Fibroblast of lung (primary cell): ENCODE measurements around the gene PTPN2. TPM values are rescaled to one million over a fixed set of nuclear protein-coding genes. Genes with fewer than 3 reads are reported as not detected.

Source experiments
- DNase-seq, 2 donors: peaks; one replicate each; pipeline versions ENCODE4 v3.0.0 to v3.0.0-alpha.2; 2010; ENCODE audit warnings: low read depth in 2 of 2
- H2AFZ ChIP-seq: 2 replicates; pipeline ENCODE4 v1.5.1; 2012; ENCODE audit warnings: low read length, control low read depth, inconsistent platforms
- H3K27ac ChIP-seq: 2 replicates; pipeline ENCODE4 v1.5.1; 2011; ENCODE audit warnings: low read length, control low read depth; ENCODE audit not compliant: insufficient read depth
- H3K27me3 ChIP-seq: 2 replicates; pipeline ENCODE4 v1.5.1; 2011; ENCODE audit warnings: mild to moderate bottlenecking, low read length; ENCODE audit not compliant: control insufficient read depth, insufficient read depth
- H3K36me3 ChIP-seq: 2 replicates; pipeline ENCODE4 v1.5.1; 2011; ENCODE audit warnings: low read length; ENCODE audit not compliant: control insufficient read depth, insufficient read depth
- H3K4me1 ChIP-seq: 2 replicates; pipeline ENCODE4 v1.5.1; 2011; ENCODE audit warnings: low read length; ENCODE audit not compliant: control insufficient read depth, insufficient read depth; ENCODE audit errors: extremely low read depth
- H3K4me2 ChIP-seq: 2 replicates; pipeline ENCODE4 v1.5.1; 2011; ENCODE audit warnings: low read length, control low read depth; ENCODE audit not compliant: insufficient read depth; ENCODE audit errors: extremely low read depth
- H3K4me3 ChIP-seq, 4 experiments: fragments of 200-600 bp in 1 of 4; sonication (generic) in 1 of 4; replicated peaks in 1 of 4; 2 replicates each; pipeline ENCODE4 v1.5.1; 2011 to 2016; ENCODE audit warnings: low read length in 4 of 4, low read depth in 3 of 4, mild to moderate bottlenecking in 3 of 4, control low read depth in 2 of 4, inconsistent platforms in 1 of 4, mixed read lengths in 1 of 4; ENCODE audit not compliant: insufficient read depth in 1 of 4; ENCODE audit errors: control extremely low read depth in 1 of 4
- H3K79me2 ChIP-seq: 2 replicates; pipeline ENCODE4 v1.5.1; 2012; ENCODE audit warnings: mild to moderate bottlenecking, low read length, inconsistent platforms; ENCODE audit not compliant: control insufficient read depth, insufficient read depth
- H3K9ac ChIP-seq: 2 replicates; pipeline ENCODE4 v1.5.1; 2011; ENCODE audit warnings: mild to moderate bottlenecking, low read length, control low read depth; ENCODE audit not compliant: insufficient read depth
- H3K9me3 ChIP-seq: 2 replicates; pipeline ENCODE4 v1.5.1; 2012; ENCODE audit warnings: low read depth, low read length; ENCODE audit not compliant: control insufficient read depth, insufficient read depth
- H4K20me1 ChIP-seq: 2 replicates; pipeline ENCODE4 v1.5.1; 2011; ENCODE audit warnings: low read length; ENCODE audit not compliant: control insufficient read depth, insufficient read depth; ENCODE audit errors: extremely low read depth
- EZH2 ChIP-seq: IDR thresholded peaks from 2 replicates; pipeline ENCODE4 v1.5.1; 2012; ENCODE audit warnings: low read length, control low read depth, mild to moderate bottlenecking; ENCODE audit errors: missing control alignments
- polyA plus RNA-seq, 2 donors: library from polyadenylated mRNA; depleted of rRNA in 1 of 2; stranded (reverse) in 1 of 2; unstranded in 1 of 2; fragments of >200 nt; gene quantifications; 2 replicates each; pipeline ENCODE4 v1.2.1, GENCODE V29; 2011 to 2012; ENCODE audit warnings: missing spikeins in 1 of 2
- total RNA-seq: library from RNA; depleted of rRNA; stranded (reverse); fragments of >200 nt; gene quantifications from 2 replicates; pipeline ENCODE4 v1.2.1, GENCODE V29; 2014
- TF ChIP-seq, protein P1 (sequence below), 2 donors: IDR thresholded peaks in 1 of 2; conservative IDR thresholded peaks in 1 of 2; 1 replicate in 1 of 2; 2 replicates in 1 of 2; pipeline ENCODE4 v1.5.1; 2011 to 2012; ENCODE audit warnings: low read length in 2 of 2, control low read depth in 1 of 2, inconsistent platforms in 1 of 2, low read depth in 1 of 2, mild to moderate bottlenecking in 1 of 2

PTPN2 gene
- total and polyA plus RNA-seq, 2 donors (not counting 1 experiment from before 2014, with no cell fraction given), result 23.6 to 23.7 TPM

- TF ChIP-seq EZH2, result no peak
- TF ChIP-seq, protein P1, sequence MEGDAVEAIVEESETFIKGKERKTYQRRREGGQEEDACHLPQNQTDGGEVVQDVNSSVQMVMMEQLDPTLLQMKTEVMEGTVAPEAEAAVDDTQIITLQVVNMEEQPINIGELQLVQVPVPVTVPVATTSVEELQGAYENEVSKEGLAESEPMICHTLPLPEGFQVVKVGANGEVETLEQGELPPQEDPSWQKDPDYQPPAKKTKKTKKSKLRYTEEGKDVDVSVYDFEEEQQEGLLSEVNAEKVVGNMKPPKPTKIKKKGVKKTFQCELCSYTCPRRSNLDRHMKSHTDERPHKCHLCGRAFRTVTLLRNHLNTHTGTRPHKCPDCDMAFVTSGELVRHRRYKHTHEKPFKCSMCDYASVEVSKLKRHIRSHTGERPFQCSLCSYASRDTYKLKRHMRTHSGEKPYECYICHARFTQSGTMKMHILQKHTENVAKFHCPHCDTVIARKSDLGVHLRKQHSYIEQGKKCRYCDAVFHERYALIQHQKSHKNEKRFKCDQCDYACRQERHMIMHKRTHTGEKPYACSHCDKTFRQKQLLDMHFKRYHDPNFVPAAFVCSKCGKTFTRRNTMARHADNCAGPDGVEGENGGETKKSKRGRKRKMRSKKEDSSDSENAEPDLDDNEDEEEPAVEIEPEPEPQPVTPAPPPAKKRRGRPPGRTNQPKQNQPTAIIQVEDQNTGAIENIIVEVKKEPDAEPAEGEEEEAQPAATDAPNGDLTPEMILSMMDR (conservative IDR thresholded peaks at IDR 0.05 in 1 of 2, IDR thresholded peaks at IDR 0.05 in 1 of 2; ENCODE audit: low read depth in 1 of 2, low read length in 2 of 2), result no peak
- H3K27me3 ChIP-seq, result no peaks in the 10 kb centered on the region
- no peaks in the 10 kb centered on the region for H3K9me3 ChIP-seq
- no peak overlapping the region for H3K9ac ChIP-seq
- H3K4me1 ChIP-seq, result no peaks in the 10 kb centered on the region
- no peak overlapping the region for H3K27ac ChIP-seq
- H3K4me2 ChIP-seq, result no peak overlapping the region
- no peak overlapping the region for H3K4me3 ChIP-seq
- peaks cover 7% of the 10 kb centered on the region for H3K79me2 ChIP-seq
- no peak for DNase-seq
- H2AFZ ChIP-seq, result no peak overlapping the region
- no peaks in the 10 kb centered on the region for H3K36me3 ChIP-seq
- H4K20me1 ChIP-seq, result no peaks in the 10 kb centered on the region
These were observed 26.0 kb downstream of the PTPN2 start for GRCh38 chr18:12857991-12858544.

- H3K36me3 ChIP-seq, result no peaks in the 10 kb centered on the region
- H3K27ac ChIP-seq, result no peak overlapping the region
- H3K4me2 ChIP-seq, result no peak overlapping the region
- no peaks in the 10 kb centered on the region for H3K27me3 ChIP-seq
- TF ChIP-seq, protein P1 (conservative IDR thresholded peaks at IDR 0.05 in 1 of 2, IDR thresholded peaks at IDR 0.05 in 1 of 2; ENCODE audit: low read depth in 1 of 2, low read length in 2 of 2), result no peak
- no peak for TF ChIP-seq EZH2
- H3K4me3 ChIP-seq, result no peak overlapping the region
- no peaks in the 10 kb centered on the region for H3K9me3 ChIP-seq
- peaks cover 3% of the 10 kb centered on the region for H3K79me2 ChIP-seq
- no peaks in the 10 kb centered on the region for H4K20me1 ChIP-seq
- no peak overlapping the region for H3K9ac ChIP-seq
- H2AFZ ChIP-seq, result no peak overlapping the region
- H3K4me1 ChIP-seq, result no peaks in the 10 kb centered on the region
- DNase-seq, result no peak
These were observed 26.7 kb downstream of the PTPN2 start for GRCh38 chr18:12857215-12857905.

DNA sequence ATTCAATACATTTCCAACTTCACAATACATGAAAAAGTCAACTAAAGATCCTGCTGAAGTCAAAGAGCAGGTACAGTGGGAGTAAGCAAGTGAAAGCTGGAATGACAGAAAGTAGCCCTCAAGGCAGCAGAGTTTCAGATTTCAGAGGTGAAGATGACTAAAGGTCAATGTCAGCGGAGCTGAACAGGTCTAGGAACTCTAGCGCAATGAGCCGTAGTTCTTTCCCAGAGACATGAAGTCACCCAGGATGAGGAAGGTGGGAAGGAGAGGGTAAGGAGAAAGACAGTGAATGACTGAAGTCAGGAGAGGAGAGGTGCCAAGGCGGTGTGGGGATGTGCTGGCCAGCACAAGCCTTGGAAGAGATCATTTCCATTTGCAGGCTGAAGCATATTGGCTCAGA, 28.1 kb downstream of the PTPN2 start:
- Histone ChIP-seq H3K9ac (no peak overlapping the region), H3K27me3 (no peaks in the 10 kb centered on the region), H3K9me3 (no peaks in the 10 kb centered on the region), H2AFZ (no peak overlapping the region), H3K4me1 (no peaks in the 10 kb centered on the region), H3K27ac (no peak overlapping the region), H3K4me3 (no peak overlapping the region), H3K4me2 (no peak overlapping the region), H4K20me1 (no peaks in the 10 kb centered on the region), H3K36me3 (no peaks in the 10 kb centered on the region), H3K79me2 (peaks cover 3% of the 10 kb centered on the region)
- TF ChIP-seq EZH2, result no peak
- TF ChIP-seq, protein P1 (conservative IDR thresholded peaks at IDR 0.05 in 1 of 2, IDR thresholded peaks at IDR 0.05 in 1 of 2; ENCODE audit: low read depth in 1 of 2, low read length in 2 of 2), result no peak
- DNase-seq, result no peak
